ENCODE data around the gene PPM1N. TPM values are rescaled to one million over a fixed set of nuclear protein-coding genes. Genes with fewer than 3 reads are reported as not detected.

Gene PPM1N
- total and polyA plus RNA-seq, 2 of the 4 experiments (the other 2 are of a cell fraction) = 0.90 to 1.6 TPM

DNA sequence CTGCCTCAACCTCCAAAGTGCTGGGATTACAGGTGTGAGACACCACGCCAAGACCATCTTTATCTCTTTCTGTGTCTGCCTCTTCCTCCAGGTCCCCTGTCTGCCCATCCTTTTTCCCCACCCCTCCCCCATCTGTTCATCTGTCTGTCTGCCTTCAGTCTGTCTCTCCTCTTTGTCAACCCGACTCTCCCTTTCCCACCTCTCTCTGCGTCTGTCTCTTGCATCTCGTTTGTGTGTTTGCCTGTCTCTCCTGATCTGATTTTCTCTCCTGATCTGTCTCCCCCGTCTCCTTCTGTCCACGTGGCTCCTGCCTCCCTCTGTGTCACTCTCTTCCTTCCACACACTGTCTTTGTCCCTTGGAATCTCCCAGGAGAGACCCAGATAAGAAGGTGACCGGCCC, 19.0 kb downstream of the PPM1N start:
- no peak overlapping the region for H2BK120ac ChIP-seq (ENCODE audit: low read depth, low read length)
- H3K27me3 ChIP-seq (ENCODE audit: control insufficient read depth, insufficient read depth, low read length) = no peaks in the 10 kb centered on the region
- no peak overlapping the region for H3K23ac ChIP-seq (ENCODE audit: low read depth, low read length)
- H3K14ac ChIP-seq (replicated peaks; ENCODE audit: low read depth, low read length) = no peak overlapping the region
- ChIA-PET CTCF (no interaction called here), POLR2A (ENCODE audit: unreplicated experiment) (no interaction called here)
- no peaks in the 10 kb centered on the region for H3K9me1 ChIP-seq (ENCODE audit: insufficient read depth, low read length)
- no peak overlapping the region for H3K4me2 ChIP-seq (ENCODE audit: low read depth, low read length)
- peaks cover 89% of the 10 kb centered on the region for H4K20me1 ChIP-seq (ENCODE audit: insufficient read depth, low read length)
- H2BK15ac ChIP-seq (ENCODE audit: low read depth, low read length) = no peak overlapping the region
- in situ Hi-C loops (cut with MboI; ENCODE audit: low sequenced_read_pairs) (no loop called here), dilution Hi-C loops (cut with HindIII; ENCODE audit: low sequenced_read_pairs, unreplicated experiment) (no loop called here), intact Hi-C loops (cut with micrococcal nuclease) (no loop called here)
- ATAC-seq (ENCODE audit: low read depth) (no peak), DNase-seq (no peak)
- no peak overlapping the region for H3K18ac ChIP-seq (ENCODE audit: low read depth, low read length)
- no peak overlapping the region for H3K4ac ChIP-seq (ENCODE audit: low read depth, low read length)
- H3K4me1 ChIP-seq (ENCODE audit: control insufficient read depth, insufficient read depth, low read length) = 0 out of 2 replicates have a peak, but pooled peaks cover 5% of the 10 kb centered on the region
- peaks cover 47% of the 10 kb centered on the region for H3K36me3 ChIP-seq (ENCODE audit: control insufficient read depth, insufficient read depth, low read length)
- no peak overlapping the region for H3K27ac ChIP-seq (ENCODE audit: insufficient read depth, low read length)
- no peak overlapping the region for H2BK5ac ChIP-seq (ENCODE audit: low read depth, low read length, poor library complexity, severe bottlenecking)
- WGBS, 2 experiments (ENCODE audit: extremely low coverage in 2 of 2, insufficient read length in 1 of 2) = 76% methylated on average over 5 of the region's 7 CpGs; no CpG with 5 or more reads in 1 of the 2 experiments
- H2BK20ac ChIP-seq (ENCODE audit: low read depth, low read length) = no peak overlapping the region
- no peak overlapping the region for H3K56ac ChIP-seq (ENCODE audit: extremely low read depth, insufficient read depth, low read length)
- no TSS peak for BruUV-seq (replicated peaks)
- no peak overlapping the region for H4K8ac ChIP-seq (ENCODE audit: low read depth in 2 of 2, low read length in 2 of 2)
- no peak overlapping the region for H4K5ac ChIP-seq (ENCODE audit: low read depth, low read length)
- TF ChIP-seq CHD1 (IDR thresholded peaks at IDR 0.05; ENCODE audit: low read depth, low read length) = no peak
- TF ChIP-seq MAFK (IDR thresholded peaks at IDR 0.05; ENCODE audit: low read depth, low read length) = no peak
- TF ChIP-seq USF2 (IDR thresholded peaks at IDR 0.05; ENCODE audit: low read depth, low read length) = no peak
- TF ChIP-seq RCOR1 (IDR thresholded peaks at IDR 0.05; ENCODE audit: insufficient replicate concordance, low read length) = no peak
- no peak for TF ChIP-seq RAD21 (IDR thresholded peaks at IDR 0.05; ENCODE audit: low read length)
- no peak for TF ChIP-seq POLR2A (IDR thresholded peaks at IDR 0.05; ENCODE audit: low read depth, low read length)
- H3K9me3 ChIP-seq (ENCODE audit: control insufficient read depth, insufficient read depth, low read length) = no peaks in the 10 kb centered on the region
- H4K91ac ChIP-seq (ENCODE audit: insufficient read depth, low read depth, low read length) = no peak overlapping the region
- H3K9ac ChIP-seq (ENCODE audit: low read depth, low read length) = no peak overlapping the region; the same call in 1 of the 2 replicates
- peaks cover 11 to 73% of the 10 kb centered on the region in 2 experiments for H3K79me1 ChIP-seq (ENCODE audit: low read depth in 1 of 2, low read length in 2 of 2)
- no peak overlapping the region for H2AK9ac ChIP-seq (replicated peaks; ENCODE audit: low read depth, low read length, poor library complexity)
- H2AFZ ChIP-seq (replicated peaks; ENCODE audit: low read length, poor library complexity) = no peak overlapping the region
- no peak overlapping the region; the same call in 1 of the 2 replicates for H2AK5ac ChIP-seq (ENCODE audit: low read depth, low read length)
- no peak overlapping the region for H3K4me3 ChIP-seq (ENCODE audit: insufficient read depth, low read depth, low read length)
